HCT116 (cell line): ENCODE results near the gene OR5D16.
"Not testable (repeated sequence)": the region's sequence is repeated elsewhere in the genome, so short reads cannot be mapped to it uniquely, and the experiment has no call there.

Experiments used
- CEBPB ChIP-seq: IDR thresholded peaks from 2 replicates; pipeline ENCODE4 v1.6.1; 2012; ENCODE audit warnings: low read depth
- CTCF ChIP-seq, 3 experiments: fragments of 200-600 bp in 1 of 3; sonication (generic) in 1 of 3; IDR thresholded peaks in 2 of 3; conservative IDR thresholded peaks in 1 of 3; 2 replicates each; pipeline ENCODE4 v1.5.1; 2012 to 2017; ENCODE audit warnings: low read depth in 2 of 3, low read length in 2 of 3, antibody characterized with exemption in 1 of 3, borderline replicate concordance in 1 of 3, control low read depth in 1 of 3, mild to moderate bottlenecking in 1 of 3, mixed read lengths in 1 of 3, mixed run types in 1 of 3, moderate library complexity in 1 of 3; ENCODE audit not compliant: insufficient read depth in 1 of 3
- EGR1 ChIP-seq: IDR thresholded peaks from 2 replicates; pipeline ENCODE4 v1.6.1; 2012; ENCODE audit warnings: low read depth
- EZH2 ChIP-seq: fragments of 200-600 bp; sonication (generic); IDR thresholded peaks from 2 replicates; pipeline ENCODE4 v1.6.1; 2017; ENCODE audit warnings: antibody characterized with exemption, mixed run types
- MAX ChIP-seq: IDR thresholded peaks from 2 replicates; pipeline ENCODE4 v1.6.1; 2012
- POLR2A ChIP-seq: IDR thresholded peaks from 2 replicates; pipeline ENCODE4 v1.7.0; 2011; ENCODE audit warnings: borderline replicate concordance; ENCODE audit not compliant: insufficient read depth, insufficient read length; ENCODE audit errors: extremely low read depth
- POLR2AphosphoS5 ChIP-seq: IDR thresholded peaks from 2 replicates; pipeline ENCODE4 v1.6.1; 2011; ENCODE audit warnings: mild to moderate bottlenecking, low read depth, low read length, moderate library complexity
- REST ChIP-seq: IDR thresholded peaks from 2 replicates; pipeline ENCODE4 v1.6.1; 2012; ENCODE audit warnings: low read depth
- SIN3A ChIP-seq: IDR thresholded peaks from 2 replicates; pipeline ENCODE4 v1.6.1; 2012; ENCODE audit warnings: low read depth
- SP1 ChIP-seq: IDR thresholded peaks from 2 replicates; pipeline ENCODE4 v1.6.1; 2012; ENCODE audit warnings: low read depth
- TCF7L2 ChIP-seq: IDR thresholded peaks from 2 replicates; pipeline ENCODE4 v1.7.0; 2011; ENCODE audit warnings: borderline replicate concordance, inconsistent platforms; ENCODE audit not compliant: insufficient read depth, insufficient read length; ENCODE audit errors: extremely low read depth
- YY1 ChIP-seq: IDR thresholded peaks from 2 replicates; pipeline ENCODE4 v1.6.1; 2011; ENCODE audit warnings: low read length, low read depth, moderate library complexity, mild to moderate bottlenecking; ENCODE audit not compliant: insufficient replicate concordance; ENCODE audit errors: extremely low read depth
- ZBTB33 ChIP-seq: IDR thresholded peaks from 2 replicates; pipeline ENCODE4 v1.6.1; 2011; ENCODE audit warnings: mild to moderate bottlenecking, low read length, moderate library complexity; ENCODE audit not compliant: insufficient replicate concordance; ENCODE audit errors: extremely low read depth

GRCh38 chr11:55867354-55867753, 28.8 kb downstream of the OR5D16 start:
- TF ChIP-seq POLR2A; CTCF (IDR thresholded peaks at IDR 0.05 in 2 of 3, conservative IDR thresholded peaks at IDR 0.05 in 1 of 3; ENCODE audit: borderline replicate concordance in 1 of 3, insufficient read depth in 1 of 3, low read depth in 2 of 3, low read length in 2 of 3); TCF7L2; SIN3A; ZBTB33; REST; MAX; CEBPB; YY1; EZH2; SP1; POLR2AphosphoS5; EGR1: not testable (repeated sequence)
